HepG2 (cell line): Measurements from ENCODE around the gene LCN1. TPM values are rescaled to one million over a fixed set of nuclear protein-coding genes. Genes with fewer than 3 reads are reported as not detected.

Source experiments
- ATAC-seq: fragments of 200-7000 bp; cut with Tn5 transposase; 3 replicates; pipeline ENCODE4 v1.9.1; 2020; ENCODE audit warnings: mild to moderate bottlenecking, moderate library complexity
- BruUV-seq: library from RNA; stranded (reverse); fragments of 400-500 nt; replicated peaks from 2 replicates; lab custom pipeline; 2021; lab: Mats Ljungman, UMichigan
- CTCF ChIA-PET: fragments of 300-600 bp; formaldehyde crosslinking; extraction: SDS; loops from one replicate; lab custom pipeline; 2021; ENCODE audit warnings: low total read pairs, inconsistent platforms, low intra/inter-chr PET ratio; lab: Yijun Ruan, JAX
- POLR2A ChIA-PET: fragments of 350-600 bp; sonication (Branson Sonifier 250); formaldehyde crosslinking; loops from one replicate; lab custom pipeline; 2020; ENCODE audit warnings: antibody characterized with exemption, inconsistent platforms; lab: Yijun Ruan, JAX
- DNase-seq: peaks from one replicate; pipeline ENCODE4 v3.0.0-alpha.2; 2015; ENCODE audit warnings: low spot score
- FAIRE-seq: peaks from 3 replicates; lab custom pipeline; 2011; peaks lifted over from hg19 to GRCh38; lab: Jason Lieb, UNC
- H2AFZ ChIP-seq: one replicate; pipeline ENCODE4 v1.6.1; 2011; ENCODE audit warnings: low read length, inconsistent platforms
- H3K27ac ChIP-seq: fragments of 300-600 bp; 3 replicates; pipeline ENCODE4 v1.8.0; 2011; ENCODE audit warnings: mixed run types, mild to moderate bottlenecking, mixed read lengths, low read length, inconsistent platforms; ENCODE audit not compliant: insufficient read depth; ENCODE audit errors: extremely low read length
- H3K27me3 ChIP-seq, 2 experiments: fragments of 200-600 bp in 1 of 2; 2 replicates in 1 of 2; 3 replicates in 1 of 2; pipeline versions ENCODE4 v1.6.0 to v1.8.0; 2011; ENCODE audit warnings: low read length in 2 of 2, mild to moderate bottlenecking in 2 of 2, moderate library complexity in 2 of 2, inconsistent platforms in 1 of 2; ENCODE audit not compliant: insufficient read depth in 2 of 2, control insufficient read depth in 1 of 2
- H3K36me3 ChIP-seq, 2 experiments: fragments of 200-600 bp in 1 of 2; replicated peaks in 1 of 2; 2 replicates in 1 of 2; 3 replicates in 1 of 2; pipeline versions ENCODE4 v1.5.1 to v1.8.0; 2011; ENCODE audit warnings: low read length in 2 of 2, inconsistent platforms in 1 of 2; ENCODE audit not compliant: insufficient read depth in 2 of 2, control insufficient read depth in 1 of 2
- H3K4me1 ChIP-seq: 2 replicates; pipeline ENCODE4 v1.5.1; 2012; ENCODE audit warnings: low read length, inconsistent platforms; ENCODE audit not compliant: insufficient read depth
- H3K4me2 ChIP-seq: 2 replicates; pipeline ENCODE4 v1.6.0; 2011; ENCODE audit warnings: low read depth, low read length, inconsistent platforms
- H3K4me3 ChIP-seq, 3 experiments: fragments of 200-600 bp in 1 of 3; sonication (generic), shearing (Covaris generic) in 1 of 3; replicated peaks in 1 of 3; 2 replicates each; pipeline ENCODE4 v1.5.1; 2011 to 2016; ENCODE audit warnings: low read length in 3 of 3, inconsistent platforms in 2 of 3, low read depth in 2 of 3, mild to moderate bottlenecking in 2 of 3, control low read depth in 1 of 3, mixed read lengths in 1 of 3; ENCODE audit not compliant: insufficient read depth in 1 of 3
- H3K79me2 ChIP-seq: one replicate; pipeline ENCODE4 v1.6.1; 2011; ENCODE audit warnings: low read length, inconsistent platforms; ENCODE audit not compliant: insufficient read depth
- H3K9ac ChIP-seq: 2 replicates; pipeline ENCODE4 v1.6.0; 2011; ENCODE audit warnings: mild to moderate bottlenecking, low read depth, low read length, inconsistent platforms; ENCODE audit not compliant: insufficient read depth
- H3K9me3 ChIP-seq: 2 replicates; pipeline ENCODE4 v1.5.1; 2012; ENCODE audit warnings: mild to moderate bottlenecking, low read length
- H4K20me1 ChIP-seq: 2 replicates; pipeline ENCODE4 v1.6.0; 2011; ENCODE audit warnings: inconsistent platforms, mild to moderate bottlenecking, low read length, moderate library complexity; ENCODE audit not compliant: insufficient read depth
- CBFB ChIP-seq: sonication (generic); formaldehyde crosslinking; IDR thresholded peaks from 2 replicates; pipeline ENCODE4 v1.4.0; 2020; ENCODE audit warnings: missing genetic modification reagents
- CEBPZ ChIP-seq: IDR thresholded peaks from 2 replicates; pipeline ENCODE4 v1.6.1; 2012; ENCODE audit warnings: low read length, improper control_type of control experiment
- FOXJ3 ChIP-seq: sonication (generic); formaldehyde crosslinking; IDR thresholded peaks from 2 replicates; pipeline ENCODE4 v1.4.0; 2020; ENCODE audit warnings: missing genetic modification reagents, mild to moderate bottlenecking, borderline replicate concordance
- FOXK2 ChIP-seq: fragments of 450-650 bp; IDR thresholded peaks from 2 replicates; pipeline ENCODE4 v1.6.1; 2016
- HNF4G ChIP-seq, 2 experiments: sonication (generic) in 1 of 2; formaldehyde crosslinking in 1 of 2; IDR thresholded peaks; 2 replicates each; pipeline versions ENCODE4 v1.4.0 to v1.6.1; 2011 to 2020; ENCODE audit warnings: borderline replicate concordance in 2 of 2, low read depth in 2 of 2, mild to moderate bottlenecking in 2 of 2, low read length in 1 of 2, missing genetic modification reagents in 1 of 2, moderate library complexity in 1 of 2
- MEF2D ChIP-seq: sonication (generic); formaldehyde crosslinking; IDR thresholded peaks from 2 replicates; pipeline ENCODE4 v1.5.1; 2020; ENCODE audit warnings: mild to moderate bottlenecking, missing genetic modification reagents
- NKX3-1 ChIP-seq: sonication (generic); formaldehyde crosslinking; IDR thresholded peaks from 2 replicates; pipeline ENCODE4 v1.5.0; 2020; ENCODE audit warnings: missing genetic modification reagents
- RELA ChIP-seq: sonication (generic); formaldehyde crosslinking; IDR thresholded peaks from 2 replicates; pipeline ENCODE4 v1.4.0; 2020; ENCODE audit warnings: missing genetic modification reagents
- TBP ChIP-seq: sonication (generic); formaldehyde crosslinking; IDR thresholded peaks from 2 replicates; pipeline ENCODE4 v1.5.0; 2020; ENCODE audit warnings: missing genetic modification reagents
- TEAD2 ChIP-seq: sonication (generic); formaldehyde crosslinking; IDR thresholded peaks from 2 replicates; pipeline ENCODE4 v1.9.0; 2021; ENCODE audit warnings: missing genetic modification reagents
- ZBTB3 ChIP-seq: sonication (generic); formaldehyde crosslinking; IDR thresholded peaks from 2 replicates; pipeline ENCODE4 v1.4.0; 2020; ENCODE audit warnings: low read depth, mild to moderate bottlenecking, moderate library complexity, missing genetic modification reagents, borderline replicate concordance
- ZNF138 ChIP-seq: sonication (generic); formaldehyde crosslinking; IDR thresholded peaks from 2 replicates; pipeline ENCODE4 v1.5.0; 2020; ENCODE audit warnings: mild to moderate bottlenecking, low read depth, missing genetic modification reagents
- ZNF562 ChIP-seq: sonication (generic); formaldehyde crosslinking; IDR thresholded peaks from 2 replicates; pipeline ENCODE4 v1.8.0; 2022; ENCODE audit warnings: missing genetic modification reagents, borderline replicate concordance
- ZNF564 ChIP-seq: sonication (generic); formaldehyde crosslinking; IDR thresholded peaks from 2 replicates; pipeline ENCODE4 v1.8.1; 2023; ENCODE audit warnings: mild to moderate bottlenecking, missing genetic modification reagents
- ZNF614 ChIP-seq: IDR thresholded peaks from 2 replicates; pipeline ENCODE4 v1.6.1; 2018; ENCODE audit warnings: missing biosample characterization, missing genetic modification reagents, inconsistent platforms, borderline replicate concordance
- ZNF674 ChIP-seq: sonication (generic); formaldehyde crosslinking; IDR thresholded peaks from 2 replicates; pipeline ENCODE4 v1.5.0; 2020; ENCODE audit warnings: low read depth, mild to moderate bottlenecking, missing genetic modification reagents
- WGBS: methylation state at CpG from one replicate; pipeline ENCODE4 v1.1.6; 2017; ENCODE audit warnings: low lambda C conversion rate; 5-methylcytosine and 5-hydroxymethylcytosine counted together
- in situ Hi-C: cut with HindIII; loops from 2 replicates; pipeline ENCODE4 v1.10.0; 2017; ENCODE audit warnings: low pct_unique_long_range_greater_than_20kb; ENCODE audit not compliant: extremely low pct_ligation_motif_present
- intact Hi-C: fragments of 100-400 bp; cut with micrococcal nuclease; formaldehyde crosslinking; loops from one replicate; pipeline ENCODE4 v1.10.0; 2022; ENCODE audit not compliant: unreplicated experiment
- polyA plus RNA-seq, 8 experiments: library from polyadenylated mRNA; depleted of rRNA in 3 of 8; stranded (reverse) in 7 of 8; unstranded in 1 of 8; fragments of >200 nt; fragmentation: Illumina TruSeq in 4 of 8; extraction: Trizol in 4 of 8; gene quantifications; 2 replicates each; pipeline versions ENCODE4 v1.2.1 to v1.2.3, GENCODE V29; 2011 to 2016; ENCODE audit warnings: low read depth in 4 of 8, missing spikeins in 1 of 8, mixed read lengths in 1 of 8; ENCODE audit not compliant: insufficient read depth in 1 of 8
- total RNA-seq, 5 experiments: library from RNA; depleted of rRNA; stranded (reverse); fragments of >200 nt; fragmentation: Illumina TruSeq; extraction: Trizol; gene quantifications; 2 replicates each; pipeline ENCODE4 v1.2.3, GENCODE V29; 2016; ENCODE audit warnings: low read depth in 1 of 5

The LCN1 gene
- total and polyA plus RNA-seq, 2 of the 13 experiments (the other 11 are each of a cell fraction or from before 2014, with no cell fraction given), result not detected

GRCh38 chr9:135570456-135570855 lies 49.2 kb downstream of the LCN1 start:
- 0% methylated on average over 3 of the region's 3 CpGs for WGBS
- Histone ChIP-seq H3K27me3 (peaks cover 4 to 41% of the 10 kb centered on the region in 2 experiments; a peak in 4 of 5 replicates), H2AFZ (no peak overlapping the region), H3K4me3 (no peak overlapping the region), H3K9me3 (no peaks in the 10 kb centered on the region), H3K27ac (no peak overlapping the region), H4K20me1 (no peaks in the 10 kb centered on the region), H3K4me2 (no peak overlapping the region), H3K9ac (no peak overlapping the region), H3K36me3 (no peaks in the 10 kb centered on the region), H3K79me2 (no peaks in the 10 kb centered on the region), H3K4me1 (no peaks in the 10 kb centered on the region)
- intact Hi-C loops (no loop called here), in situ Hi-C loops (no loop called here)
- ATAC-seq (no peak), DNase-seq (no peak), FAIRE-seq (no peak)
- ChIA-PET POLR2A (no interaction called here), CTCF (no interaction called here)
- TF ChIP-seq RELA, result no peak
- no peak for TF ChIP-seq ZNF614
- no peak for TF ChIP-seq NKX3-1 (CRISPR knock-in tag)
- TF ChIP-seq TEAD2 (CRISPR knock-in tag), result no peak
- TF ChIP-seq HNF4G (IDR thresholded peaks at IDR 0.05; ENCODE audit: borderline replicate concordance, low read depth, low read length), result no peak
- TF ChIP-seq HNF4G (CRISPR knock-in tag; IDR thresholded peaks at IDR 0.05; ENCODE audit: borderline replicate concordance, low read depth), result no peak
- no peak for TF ChIP-seq CEBPZ
- no peak for TF ChIP-seq ZNF562 (CRISPR knock-in tag)
- TF ChIP-seq MEF2D (CRISPR knock-in tag), result no peak
- TF ChIP-seq ZNF674, result no peak
- TF ChIP-seq ZNF564 (CRISPR knock-in tag), result no peak
- TF ChIP-seq TBP (CRISPR knock-in tag), result no peak
- no peak for TF ChIP-seq ZBTB3 (CRISPR knock-in tag)
- TF ChIP-seq FOXJ3, result no peak
- TF ChIP-seq FOXK2, result no peak
- no peak for TF ChIP-seq CBFB
- TF ChIP-seq ZNF138 (CRISPR knock-in tag), result no peak
- BruUV-seq, result no TSS peak
